Keratinocyte (primary cell): Measurements from ENCODE around the gene MARK1. TPM values are rescaled to one million over a fixed set of nuclear protein-coding genes. Genes with fewer than 3 reads are reported as not detected.

ENCODE experiments used
- DNase-seq: peaks from one replicate; pipeline ENCODE4 v3.0.0-alpha.2; 2011; ENCODE audit warnings: low read depth, missing footprints, low spot score
- FAIRE-seq: peaks from 2 replicates; lab custom pipeline; 2011; peaks lifted over from hg19 to GRCh38; lab: Jason Lieb, UNC
- H2AFZ ChIP-seq: 2 replicates; pipeline ENCODE4 v1.6.0; 2012; ENCODE audit warnings: low read length, control low read depth, inconsistent platforms; ENCODE audit not compliant: control insufficient read depth
- H3K27ac ChIP-seq: 2 replicates; pipeline ENCODE4 v1.5.1; 2011; ENCODE audit warnings: low read length; ENCODE audit not compliant: control insufficient read depth, insufficient read depth
- H3K27me3 ChIP-seq: 3 replicates; pipeline ENCODE4 v1.6.0; 2011; ENCODE audit warnings: low read length; ENCODE audit not compliant: control insufficient read depth, insufficient read depth; ENCODE audit errors: extremely low read depth
- H3K36me3 ChIP-seq, 2 experiments: 2 replicates in 1 of 2; 3 replicates in 1 of 2; pipeline ENCODE4 v1.5.1; 2011; ENCODE audit warnings: low read length in 2 of 2, mild to moderate bottlenecking in 1 of 2; ENCODE audit not compliant: control insufficient read depth in 2 of 2, insufficient read depth in 2 of 2; ENCODE audit errors: extremely low read depth in 1 of 2
- H3K4me1 ChIP-seq: 3 replicates; pipeline ENCODE4 v1.5.1; 2011; ENCODE audit warnings: low read length; ENCODE audit not compliant: control insufficient read depth, insufficient read depth; ENCODE audit errors: extremely low read depth
- H3K4me2 ChIP-seq: 3 replicates; pipeline ENCODE4 v1.6.0; 2011; ENCODE audit warnings: low read depth, low read length; ENCODE audit not compliant: control insufficient read depth, insufficient read depth; ENCODE audit errors: extremely low read depth
- H3K4me3 ChIP-seq, 3 experiments: fragments of 200-600 bp in 1 of 3; sonication (generic) in 1 of 3; 2 replicates in 2 of 3; 3 replicates in 1 of 3; pipeline ENCODE4 v1.5.1; 2011 to 2016; ENCODE audit warnings: low read length in 3 of 3, mild to moderate bottlenecking in 3 of 3, control low read depth in 2 of 3, inconsistent platforms in 1 of 3, low read depth in 1 of 3, mixed read lengths in 1 of 3, mixed run types in 1 of 3, moderate library complexity in 1 of 3; ENCODE audit not compliant: control insufficient read depth in 2 of 3, insufficient read depth in 2 of 3; ENCODE audit errors: extremely low read depth in 1 of 3
- H3K79me2 ChIP-seq: 2 replicates; pipeline ENCODE4 v1.6.0; 2012; ENCODE audit warnings: low read length; ENCODE audit not compliant: control insufficient read depth, insufficient read depth
- H3K9ac ChIP-seq: 3 replicates; pipeline ENCODE4 v1.6.0; 2011; ENCODE audit warnings: low read length; ENCODE audit not compliant: control insufficient read depth, insufficient read depth; ENCODE audit errors: extremely low read depth
- H3K9me1 ChIP-seq: 3 replicates; pipeline ENCODE4 v1.6.0; 2011; ENCODE audit warnings: low read length; ENCODE audit not compliant: control insufficient read depth, insufficient read depth; ENCODE audit errors: extremely low read depth
- H3K9me3 ChIP-seq: 2 replicates; pipeline ENCODE4 v1.5.1; 2012; ENCODE audit warnings: low read depth, low read length; ENCODE audit not compliant: control insufficient read depth
- H4K20me1 ChIP-seq: 3 replicates; pipeline ENCODE4 v1.6.0; 2011; ENCODE audit warnings: low read length; ENCODE audit not compliant: control insufficient read depth, insufficient read depth; ENCODE audit errors: extremely low read depth
- EZH2 ChIP-seq: IDR thresholded peaks from one replicate; pipeline ENCODE4 v1.6.1; 2012; ENCODE audit warnings: inconsistent platforms, mild to moderate bottlenecking, low read length, moderate library complexity
- dilution Hi-C: fragments of 300-500 bp; cut with MboI; formaldehyde crosslinking; loops from one replicate; pipeline ENCODE4 v1.7.0; 2020; ENCODE audit warnings: low sequenced_read_pairs; ENCODE audit not compliant: extremely low pct_ligation_motif_present
- polyA plus RNA-seq, 5 experiments: library from polyadenylated mRNA; depleted of rRNA in 3 of 5; stranded (reverse) in 3 of 5; stranded (forward) in 1 of 5; unstranded in 1 of 5; fragments of >200 nt; gene quantifications; 1 replicate in 1 of 5; 2 replicates in 3 of 5; 3 replicates in 1 of 5; pipeline versions ENCODE4 v1.2.1 to v1.2.3, GENCODE V29; 2011 to 2012; ENCODE audit warnings: missing spikeins in 2 of 5, low read depth in 1 of 5, low replicate concordance in 1 of 5
- TF ChIP-seq, protein P1 (sequence below), 3 experiments: IDR thresholded peaks in 1 of 3; conservative IDR thresholded peaks in 1 of 3; optimal IDR thresholded peaks in 1 of 3; 2 replicates in 2 of 3; 3 replicates in 1 of 3; pipeline versions ENCODE3 to v1.5.1; 2011; ENCODE audit warnings: low read length in 3 of 3, mild to moderate bottlenecking in 3 of 3, moderate library complexity in 2 of 3, control low read depth in 1 of 3, inconsistent platforms in 1 of 3; ENCODE audit not compliant: insufficient read depth in 2 of 3; ENCODE audit errors: extremely low read depth in 1 of 3

The MARK1 gene
- polyA plus RNA-seq, 1 donor (not counting 4 experiments of a cell fraction or from before 2014, with no cell fraction given) = 8.4 TPM

DNA sequence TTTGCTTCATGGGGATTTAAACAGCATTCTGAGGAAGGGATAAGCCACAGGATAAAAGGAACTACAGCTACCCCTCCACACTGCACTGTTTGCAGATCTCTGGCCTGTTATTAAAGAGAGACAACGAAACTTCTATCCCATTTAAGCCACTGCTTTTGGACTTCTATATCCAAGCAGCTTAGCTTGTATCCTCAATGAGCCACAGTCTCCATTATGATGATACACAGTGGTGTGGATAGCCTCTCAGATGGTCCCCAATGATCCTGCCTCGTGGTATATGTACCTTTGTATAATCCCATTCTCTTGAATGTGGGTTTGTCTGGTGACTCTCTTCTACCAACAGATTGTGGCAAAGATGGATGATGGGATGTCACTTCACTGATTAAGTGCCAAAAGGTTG is 36.0 kb upstream of the MARK1 start:
- Histone ChIP-seq H3K36me3 (no peaks in the 10 kb centered on the region), H3K27ac (no peak overlapping the region), H3K9me1 (no peaks in the 10 kb centered on the region), H3K9me3 (no peaks in the 10 kb centered on the region), H3K4me3 (no peak overlapping the region), H3K9ac (no peak overlapping the region), H3K27me3 (no peaks in the 10 kb centered on the region), H3K79me2 (no peaks in the 10 kb centered on the region), H3K4me1 (peaks cover 5% of the 10 kb centered on the region), H3K4me2 (no peak overlapping the region), H4K20me1 (no peaks in the 10 kb centered on the region), H2AFZ (no peak overlapping the region)
- TF ChIP-seq, protein P1, sequence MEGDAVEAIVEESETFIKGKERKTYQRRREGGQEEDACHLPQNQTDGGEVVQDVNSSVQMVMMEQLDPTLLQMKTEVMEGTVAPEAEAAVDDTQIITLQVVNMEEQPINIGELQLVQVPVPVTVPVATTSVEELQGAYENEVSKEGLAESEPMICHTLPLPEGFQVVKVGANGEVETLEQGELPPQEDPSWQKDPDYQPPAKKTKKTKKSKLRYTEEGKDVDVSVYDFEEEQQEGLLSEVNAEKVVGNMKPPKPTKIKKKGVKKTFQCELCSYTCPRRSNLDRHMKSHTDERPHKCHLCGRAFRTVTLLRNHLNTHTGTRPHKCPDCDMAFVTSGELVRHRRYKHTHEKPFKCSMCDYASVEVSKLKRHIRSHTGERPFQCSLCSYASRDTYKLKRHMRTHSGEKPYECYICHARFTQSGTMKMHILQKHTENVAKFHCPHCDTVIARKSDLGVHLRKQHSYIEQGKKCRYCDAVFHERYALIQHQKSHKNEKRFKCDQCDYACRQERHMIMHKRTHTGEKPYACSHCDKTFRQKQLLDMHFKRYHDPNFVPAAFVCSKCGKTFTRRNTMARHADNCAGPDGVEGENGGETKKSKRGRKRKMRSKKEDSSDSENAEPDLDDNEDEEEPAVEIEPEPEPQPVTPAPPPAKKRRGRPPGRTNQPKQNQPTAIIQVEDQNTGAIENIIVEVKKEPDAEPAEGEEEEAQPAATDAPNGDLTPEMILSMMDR (optimal IDR thresholded peaks at IDR 0.05 in 1 of 3, IDR thresholded peaks at IDR 0.05 in 1 of 3, conservative IDR thresholded peaks at IDR 0.05 in 1 of 3; ENCODE audit: extremely low read depth in 1 of 3, insufficient read depth in 2 of 3, low read length in 3 of 3) = no peak
- no peak for TF ChIP-seq EZH2
- DNase-seq (no peak), FAIRE-seq (no peak)
- dilution Hi-C loops = no loop called here

DNA sequence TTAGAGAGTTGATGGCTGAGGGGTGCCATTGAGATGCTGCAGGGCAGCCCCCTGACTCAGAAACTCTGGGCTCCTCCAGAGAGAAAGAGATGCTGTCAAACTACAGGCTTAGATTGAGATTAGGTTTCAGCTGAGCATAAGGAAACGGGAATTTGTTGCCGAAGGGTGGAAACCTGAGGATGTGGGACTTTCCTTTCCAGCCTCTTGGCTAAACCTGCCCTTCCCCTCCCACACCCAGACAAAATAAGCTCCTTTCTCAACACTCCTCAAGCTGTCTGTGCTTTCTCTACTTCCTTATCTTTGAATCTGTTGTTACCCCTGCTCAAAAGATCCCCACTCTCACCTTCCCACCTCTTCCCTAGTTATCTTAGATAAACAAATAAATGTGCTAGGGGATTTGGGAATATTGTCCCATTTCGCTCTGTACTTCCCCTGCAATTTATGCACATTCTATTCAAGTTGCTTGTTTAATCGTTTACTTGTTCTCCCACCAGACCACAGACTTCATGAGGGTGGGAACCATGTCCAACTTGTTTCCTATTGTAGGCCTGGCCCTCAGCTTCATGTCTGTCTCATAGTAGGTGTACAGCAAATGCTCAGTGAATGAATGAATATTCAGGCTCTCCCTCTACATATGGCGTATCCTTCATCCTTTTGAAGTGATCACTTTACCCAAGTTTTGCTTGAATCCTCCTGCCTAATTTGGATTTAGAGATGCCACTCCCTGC is 30.6 kb upstream of the MARK1 start:
- no peak for DNase-seq
- Histone ChIP-seq H3K4me3 (no peak overlapping the region), H3K4me1 (peaks cover 15% of the 10 kb centered on the region), H3K79me2 (no peaks in the 10 kb centered on the region), H3K9me1 (no peaks in the 10 kb centered on the region), H3K9ac (peak overlapping the region; percentile 3), H2AFZ (peak overlapping the region; percentile 38), H3K36me3 (no peaks in the 10 kb centered on the region), H3K9me3 (no peaks in the 10 kb centered on the region), H3K27ac (peak overlapping the region; percentile 49), H4K20me1 (no peaks in the 10 kb centered on the region), H3K27me3 (no peaks in the 10 kb centered on the region), H3K4me2 (peak overlapping the region; percentile 43)
- no peak for TF ChIP-seq EZH2
- TF ChIP-seq, protein P1 (optimal IDR thresholded peaks at IDR 0.05 in 1 of 3, IDR thresholded peaks at IDR 0.05 in 1 of 3, conservative IDR thresholded peaks at IDR 0.05 in 1 of 3; ENCODE audit: extremely low read depth in 1 of 3, insufficient read depth in 2 of 3, low read length in 3 of 3) = no peak
- peak; percentile 84 for FAIRE-seq
- dilution Hi-C loops = no loop called here
